Subcutaneous adipose tissue (tissue), 4 donors: ENCODE data around the gene ZNF460. TPM values are rescaled to one million over a fixed set of nuclear protein-coding genes. Genes with fewer than 3 reads are reported as not detected.

Experiments
- total RNA-seq, 4 donors: library from RNA; depleted of rRNA; stranded (reverse); fragments of >200 nt; gene quantifications; one replicate each; pipeline ENCODE4 v1.1.0, GENCODE V29; 2016
- TF ChIP-seq, protein P1 (sequence below): fragments of 450-650 bp; IDR thresholded peaks from one replicate; pipeline ENCODE4 v1.5.1; 2016; ENCODE audit warnings: low read depth, mild to moderate bottlenecking, control low read depth, antibody characterized with exemption, moderate library complexity

The ZNF460 gene
- total RNA-seq, 4 donors from 2014 or later = 49.1 to 71.7 (median 61.1) TPM

DNA sequence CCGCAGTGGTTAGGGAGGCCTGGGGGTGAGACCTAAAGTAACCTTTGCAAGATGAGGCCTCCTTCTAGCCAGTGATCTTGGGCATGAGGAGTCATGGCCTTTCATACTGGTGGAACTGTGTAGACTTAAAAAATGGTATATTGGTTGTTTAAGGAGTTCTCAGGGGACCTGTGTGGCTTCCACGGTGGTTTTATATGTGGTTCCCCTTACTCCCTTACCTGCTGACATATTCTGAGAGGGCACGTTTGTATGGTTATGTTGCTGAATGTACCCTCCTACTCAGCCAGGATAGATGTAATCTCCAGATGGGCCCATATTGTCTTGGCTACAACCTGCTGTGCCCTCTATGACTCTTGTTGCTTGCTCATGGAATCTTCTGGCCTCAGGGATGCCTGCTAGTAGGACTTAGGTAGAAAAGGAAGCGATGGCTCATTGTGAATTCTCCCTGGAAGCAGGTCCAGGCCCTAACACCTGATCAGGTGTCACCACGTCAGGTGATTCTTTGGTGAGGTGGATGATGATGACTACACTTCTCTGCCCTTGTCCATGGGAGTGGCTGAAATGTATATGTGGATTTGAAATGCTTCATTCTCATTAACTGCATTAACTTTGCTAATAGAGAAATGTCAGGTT, 1.8 kb downstream of the ZNF460 start:
- TF ChIP-seq, protein P1, sequence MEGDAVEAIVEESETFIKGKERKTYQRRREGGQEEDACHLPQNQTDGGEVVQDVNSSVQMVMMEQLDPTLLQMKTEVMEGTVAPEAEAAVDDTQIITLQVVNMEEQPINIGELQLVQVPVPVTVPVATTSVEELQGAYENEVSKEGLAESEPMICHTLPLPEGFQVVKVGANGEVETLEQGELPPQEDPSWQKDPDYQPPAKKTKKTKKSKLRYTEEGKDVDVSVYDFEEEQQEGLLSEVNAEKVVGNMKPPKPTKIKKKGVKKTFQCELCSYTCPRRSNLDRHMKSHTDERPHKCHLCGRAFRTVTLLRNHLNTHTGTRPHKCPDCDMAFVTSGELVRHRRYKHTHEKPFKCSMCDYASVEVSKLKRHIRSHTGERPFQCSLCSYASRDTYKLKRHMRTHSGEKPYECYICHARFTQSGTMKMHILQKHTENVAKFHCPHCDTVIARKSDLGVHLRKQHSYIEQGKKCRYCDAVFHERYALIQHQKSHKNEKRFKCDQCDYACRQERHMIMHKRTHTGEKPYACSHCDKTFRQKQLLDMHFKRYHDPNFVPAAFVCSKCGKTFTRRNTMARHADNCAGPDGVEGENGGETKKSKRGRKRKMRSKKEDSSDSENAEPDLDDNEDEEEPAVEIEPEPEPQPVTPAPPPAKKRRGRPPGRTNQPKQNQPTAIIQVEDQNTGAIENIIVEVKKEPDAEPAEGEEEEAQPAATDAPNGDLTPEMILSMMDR = no peak

DNA sequence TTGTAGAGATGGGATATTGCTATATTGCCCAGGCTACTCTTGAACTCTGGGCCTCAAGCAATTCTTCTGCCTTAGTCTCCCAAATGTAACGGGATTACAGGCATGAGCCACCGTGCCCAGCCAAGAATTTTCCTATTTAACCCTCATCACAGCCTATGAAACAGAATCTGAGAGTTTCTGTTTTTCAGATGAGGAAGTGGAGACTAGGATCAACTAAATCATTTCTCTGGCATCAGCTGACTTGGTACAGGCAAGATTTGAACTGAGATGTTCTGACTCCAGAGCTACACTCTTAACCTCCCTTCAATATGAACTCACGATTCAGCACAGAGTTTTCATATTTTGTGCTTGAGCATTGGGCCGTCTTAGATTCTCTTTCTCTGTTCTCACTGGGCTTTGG, 8.1 kb downstream of the ZNF460 start:
- TF ChIP-seq, protein P1 = no peak

DNA sequence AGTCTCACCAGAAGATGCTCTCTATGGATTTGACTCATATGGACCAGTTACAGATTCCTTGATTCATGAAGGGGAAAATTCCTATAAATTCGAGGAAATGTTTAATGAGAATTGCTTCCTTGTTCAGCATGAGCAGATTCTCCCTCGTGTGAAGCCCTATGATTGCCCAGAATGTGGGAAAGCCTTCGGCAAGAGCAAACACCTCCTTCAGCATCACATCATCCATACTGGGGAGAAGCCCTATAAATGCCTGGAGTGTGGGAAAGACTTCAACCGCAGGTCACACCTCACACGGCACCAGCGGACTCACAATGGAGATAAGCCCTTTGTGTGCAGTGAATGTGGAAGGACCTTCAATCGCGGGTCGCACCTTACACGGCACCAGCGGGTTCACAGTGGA, 10.7 kb downstream of the ZNF460 start:
- TF ChIP-seq, protein P1 = no peak

DNA sequence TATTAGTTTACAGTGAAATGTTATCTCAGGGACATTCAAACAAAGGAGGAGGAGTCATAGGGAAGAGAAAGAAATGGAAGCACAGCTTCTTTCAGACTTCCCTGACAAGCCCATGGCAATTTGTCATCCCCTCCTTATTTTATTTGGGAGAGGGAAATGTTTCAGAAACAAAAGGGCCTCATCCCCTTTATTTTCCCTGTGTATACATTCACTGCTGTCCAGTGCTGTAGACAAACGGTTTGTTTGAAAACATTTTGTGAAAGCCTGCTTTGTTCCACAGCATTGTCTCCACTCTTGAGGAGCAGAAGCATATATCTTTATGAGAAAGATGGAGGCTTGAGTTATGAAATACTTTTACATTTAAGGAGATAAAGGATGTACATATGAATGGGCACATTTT, 12.3 kb downstream of the ZNF460 start:
- TF ChIP-seq, protein P1 = no peak

DNA sequence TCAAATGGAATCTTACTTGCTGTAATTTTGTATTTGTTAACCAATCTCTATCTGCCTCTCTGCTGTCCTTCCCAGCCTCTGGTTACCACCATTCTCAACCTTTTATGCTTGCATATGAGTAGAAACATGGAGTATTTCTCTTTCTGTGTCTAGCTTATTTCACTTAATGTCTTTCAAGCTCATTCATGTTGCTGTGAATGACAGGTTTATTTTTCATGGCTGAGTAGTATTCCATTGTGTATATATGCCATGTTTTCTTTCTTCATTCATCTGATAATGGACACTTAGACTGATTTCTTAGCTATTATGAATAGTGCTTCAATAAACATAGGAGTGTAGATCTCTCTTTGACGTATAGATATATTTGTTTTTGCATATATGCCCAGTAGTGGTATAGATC, 13.4 kb downstream of the ZNF460 start:
- TF ChIP-seq, protein P1 = no peak

DNA sequence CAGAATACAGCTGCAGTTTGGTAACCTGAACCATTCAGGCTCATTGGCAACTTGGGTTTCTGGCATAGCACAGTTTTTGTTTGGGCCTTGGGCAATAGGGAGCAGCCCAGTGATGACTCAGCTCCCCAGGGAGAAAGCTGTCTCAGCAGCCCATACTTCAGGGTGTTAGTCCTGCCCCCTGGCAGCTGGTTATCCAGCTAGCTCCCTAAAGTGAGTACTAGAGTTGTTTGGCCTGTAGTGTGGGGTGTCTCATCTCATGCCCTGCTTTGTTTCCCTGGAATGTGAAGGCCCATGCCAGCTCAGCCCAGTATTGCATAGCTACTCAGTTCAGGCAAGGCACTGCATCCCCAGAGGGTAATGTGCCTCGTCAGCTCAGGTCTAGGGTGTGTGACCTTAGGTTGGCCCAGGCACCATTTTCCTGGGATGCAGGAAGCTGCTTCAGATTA, 21.8 kb downstream of the ZNF460 start:
- TF ChIP-seq, protein P1 = no peak

DNA sequence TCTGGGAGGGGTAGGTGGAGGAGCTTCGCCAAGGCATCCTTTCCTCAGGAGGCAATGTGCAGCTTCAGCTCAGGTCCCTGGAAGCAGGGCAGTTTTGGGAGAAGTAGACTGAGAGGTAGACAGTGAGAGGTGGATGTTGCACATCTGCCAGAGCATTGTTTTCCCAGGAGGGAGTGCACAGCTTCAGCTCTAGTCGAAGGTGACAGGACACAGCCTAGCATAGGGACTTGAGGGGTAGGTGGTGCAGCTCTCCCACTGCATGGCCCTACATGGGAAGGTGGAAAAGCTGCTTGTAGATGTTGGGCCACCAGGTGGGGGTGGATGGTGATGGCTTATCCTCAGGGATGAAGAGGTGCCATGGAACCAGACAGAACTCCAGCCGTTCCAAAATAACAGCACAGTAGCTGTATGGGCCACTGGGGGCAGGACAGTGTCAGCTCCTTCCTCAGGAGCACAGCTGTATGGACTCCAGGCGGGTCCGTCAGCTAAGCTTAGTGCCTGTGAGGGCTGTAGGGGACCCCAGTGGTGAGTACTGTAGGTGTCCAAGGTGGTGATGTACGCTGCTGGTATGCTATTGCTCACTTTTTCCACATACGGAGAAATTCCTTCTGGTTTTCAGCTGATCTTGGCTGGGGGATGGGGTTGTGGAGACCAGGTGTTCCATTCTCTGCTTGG, 22.6 kb downstream of the ZNF460 start:
- TF ChIP-seq, protein P1 = no peak
